BLaER1 treated with 17β-estradiol and CSF1 and Interleukin-3, amounts not matched to agents 10 nM and 100 nM (cell line): Measurements from ENCODE around the gene VIL1.
A peak's percentile ranks its signal among the peaks of the same experiment; 100 is the strongest.

Source experiments
- H3K27ac ChIP-seq, 11 experiments: shearing (Covaris generic); formaldehyde crosslinking; 2 replicates each; pipeline ENCODE4 v1.8.1; 2022
- H3K27me3 ChIP-seq, 11 experiments: shearing (Covaris generic); formaldehyde crosslinking; 2 replicates each; pipeline ENCODE4 v1.8.1; 2022
- H3K36me3 ChIP-seq, 11 experiments: shearing (Covaris generic); formaldehyde crosslinking; 2 replicates each; pipeline ENCODE4 v1.8.1; 2022
- H3K4me1 ChIP-seq, 10 experiments: shearing (Covaris generic); formaldehyde crosslinking; 2 replicates each; pipeline ENCODE4 v1.8.1; 2022
- H3K4me2 ChIP-seq, 11 experiments: shearing (Covaris generic); formaldehyde crosslinking; 2 replicates each; pipeline ENCODE4 v1.8.1; 2022
- H3K4me3 ChIP-seq, 10 experiments: shearing (Covaris generic); formaldehyde crosslinking; 2 replicates each; pipeline ENCODE4 v1.8.1; 2022
- H3K9ac ChIP-seq, 11 experiments: shearing (Covaris generic); formaldehyde crosslinking; 2 replicates each; pipeline ENCODE4 v1.8.1; 2022
- H3K9me3 ChIP-seq, 11 experiments: shearing (Covaris generic); formaldehyde crosslinking; replicated peaks in 1 of 11; 2 replicates each; pipeline ENCODE4 v1.8.1; 2022
- H4K20me1 ChIP-seq, 11 experiments: shearing (Covaris generic); formaldehyde crosslinking; 2 replicates each; pipeline ENCODE4 v1.8.1; 2022
- Cebpa-rat ChIP-seq, 11 experiments: shearing (Covaris generic); IDR thresholded peaks; 2 replicates each; pipeline ENCODE4 v1.8.1; 2022

The VIL1 gene

DNA sequence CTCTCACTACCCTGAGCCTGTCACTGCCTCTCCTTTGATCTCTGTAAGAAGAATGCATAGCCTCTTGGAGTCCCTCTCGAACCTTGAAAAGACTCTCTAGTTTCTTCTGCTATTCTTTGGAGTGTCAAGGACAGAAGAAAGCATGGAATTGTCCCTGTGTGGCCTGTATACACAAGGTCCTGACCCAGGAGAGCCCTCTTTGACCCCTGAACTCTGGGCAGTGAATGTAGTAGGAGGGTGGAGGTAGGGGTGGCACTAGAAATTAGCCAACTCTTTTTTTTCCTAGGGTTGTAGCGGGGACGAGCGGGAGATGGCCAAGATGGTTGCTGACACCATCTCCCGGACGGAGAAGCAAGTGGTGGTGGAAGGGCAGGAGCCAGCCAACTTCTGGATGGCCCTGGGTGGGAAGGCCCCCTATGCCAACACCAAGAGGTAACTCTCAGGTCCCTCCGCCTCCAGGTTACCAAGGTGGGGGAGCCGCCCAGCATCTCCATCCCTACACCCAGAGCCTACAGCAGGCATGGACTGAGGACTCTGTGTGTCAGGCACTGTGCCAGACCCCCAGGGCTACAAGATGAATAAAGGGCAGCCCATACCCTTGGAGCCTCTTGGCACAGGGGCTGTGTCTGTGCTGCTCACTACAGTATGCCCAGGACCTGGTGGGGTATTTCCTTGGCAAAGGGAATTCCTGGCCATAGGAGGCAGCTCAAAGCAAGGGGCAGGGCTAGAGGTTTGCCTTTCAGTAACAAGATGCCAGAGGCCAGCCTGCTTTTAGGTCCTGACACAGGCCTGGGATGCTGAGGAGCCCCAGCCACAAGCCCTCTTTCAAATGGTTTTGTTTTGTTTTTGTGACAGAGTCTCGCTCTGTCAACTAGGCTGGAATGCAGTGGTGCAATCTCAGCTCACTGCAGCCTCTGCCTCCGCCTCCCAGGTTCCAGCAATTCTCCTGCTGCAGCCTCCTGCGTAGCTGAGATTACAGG is 16.4 kb downstream of the VIL1 start:
- Histone ChIP-seq H3K9me3 (no peaks in the 10 kb centered on the region), H3K9ac (no peak overlapping the region), H3K4me2 (no peak overlapping the region), H3K27me3 (no peaks in the 10 kb centered on the region), H3K36me3 (no peaks in the 10 kb centered on the region), H4K20me1 (no peaks in the 10 kb centered on the region), H3K4me1 (peaks cover 7 to 22% (median 13%) of the 10 kb centered on the region in 10 experiments), H3K27ac (no peak overlapping the region), H3K4me3 (no peak overlapping the region)
- no peak for TF ChIP-seq Cebpa-rat (IDR thresholded peaks at IDR 0.05)

DNA sequence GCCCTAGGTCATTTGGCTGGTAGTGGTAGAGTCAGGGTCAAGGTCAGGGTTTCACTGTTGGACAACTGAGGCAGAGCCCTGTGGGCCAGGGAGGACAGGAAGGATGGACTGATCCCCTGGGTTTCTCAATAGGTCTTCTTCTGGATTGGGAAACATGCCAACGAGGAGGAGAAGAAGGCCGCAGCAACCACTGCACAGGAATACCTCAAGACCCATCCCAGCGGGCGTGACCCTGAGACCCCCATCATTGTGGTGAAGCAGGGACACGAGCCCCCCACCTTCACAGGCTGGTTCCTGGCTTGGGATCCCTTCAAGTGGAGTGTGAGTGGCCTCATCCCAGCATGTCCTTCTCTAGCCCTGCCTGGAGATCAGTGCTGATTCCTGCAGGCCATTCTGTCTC is 18.1 kb downstream of the VIL1 start:
- Histone ChIP-seq H3K27ac (no peak overlapping the region), H3K9me3 (no peaks in the 10 kb centered on the region), H3K9ac (no peak overlapping the region), H3K4me3 (no peak overlapping the region), H4K20me1 (no peaks in the 10 kb centered on the region), H3K4me1 (peaks cover 7 to 22% (median 13%) of the 10 kb centered on the region in 10 experiments), H3K36me3 (no peaks in the 10 kb centered on the region), H3K27me3 (no peaks in the 10 kb centered on the region), H3K4me2 (no peak overlapping the region)
- no peak for TF ChIP-seq Cebpa-rat (IDR thresholded peaks at IDR 0.05)

GRCh38 chr2:218437969-218438368 is 19.0 kb downstream of the VIL1 start:
- no peak for TF ChIP-seq Cebpa-rat (IDR thresholded peaks at IDR 0.05)
- Histone ChIP-seq H3K4me1 (peaks cover 7 to 22% (median 13%) of the 10 kb centered on the region in 10 experiments), H3K4me3 (no peak overlapping the region), H3K36me3 (no peaks in the 10 kb centered on the region), H3K9ac (no peak overlapping the region), H3K27me3 (no peaks in the 10 kb centered on the region), H3K9me3 (no peaks in the 10 kb centered on the region), H3K27ac (no peak overlapping the region), H3K4me2 (peak overlapping the region in 8 of 11 experiments; percentile 4 to 77 (median 50); a peak in 12 of 22 replicates), H4K20me1 (no peaks in the 10 kb centered on the region)

- Histone ChIP-seq H3K4me3 (no peak overlapping the region), H3K9ac (no peak overlapping the region), H3K27me3 (no peaks in the 10 kb centered on the region), H3K36me3 (no peaks in the 10 kb centered on the region), H4K20me1 (no peaks in the 10 kb centered on the region), H3K9me3 (no peaks in the 10 kb centered on the region), H3K27ac (no peak overlapping the region), H3K4me1 (peaks cover 7 to 22% (median 13%) of the 10 kb centered on the region in 10 experiments), H3K4me2 (peak overlapping the region; percentile 4 to 77 (median 49); a peak in 16 of 22 replicates)
- no peak for TF ChIP-seq Cebpa-rat (IDR thresholded peaks at IDR 0.05)
Measured at GRCh38 chr2:218438596-218438995, 19.7 kb downstream of the VIL1 start.

DNA sequence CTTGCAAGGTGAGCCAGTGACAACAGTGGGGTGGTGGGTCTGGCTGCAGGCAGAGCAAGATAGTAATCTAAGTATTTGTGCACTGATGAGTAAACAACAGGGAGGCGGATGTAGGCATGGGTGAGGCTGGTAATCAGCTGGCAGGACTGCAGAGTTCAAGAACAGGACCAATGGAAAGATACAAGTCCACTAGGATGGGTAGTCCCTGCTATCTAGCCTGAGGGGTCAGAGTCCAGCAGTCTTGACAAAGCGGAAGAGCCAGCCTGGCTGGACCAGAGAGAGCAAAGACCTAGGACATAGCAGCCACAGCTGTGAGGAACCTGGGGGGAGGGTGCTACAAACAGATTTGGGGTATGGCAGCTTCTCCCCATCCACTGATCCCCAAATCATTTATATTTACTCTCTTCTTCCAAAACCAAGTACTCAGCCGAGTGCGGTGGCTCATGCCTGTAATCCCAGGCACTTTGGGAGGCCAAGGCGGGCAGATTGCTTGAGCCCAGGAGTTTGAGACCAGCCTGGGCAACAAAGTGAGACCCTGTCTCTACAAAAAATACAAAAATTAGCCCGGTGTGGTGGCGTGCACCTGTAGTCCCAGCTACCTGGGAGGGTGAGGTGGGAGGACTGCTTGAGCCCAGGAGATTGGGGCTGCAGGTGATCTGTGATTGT is 25.9 kb downstream of the VIL1 start:
- no peak overlapping the region for H3K9ac ChIP-seq

GRCh38 chr2:218445602-218446001 is 26.7 kb downstream of the VIL1 start:
- no peak overlapping the region for H3K9ac ChIP-seq
- no peaks in the 10 kb centered on the region for H3K27me3 ChIP-seq
- TF ChIP-seq Cebpa-rat (IDR thresholded peaks at IDR 0.05) = no peak
- H3K4me3 ChIP-seq = no peak overlapping the region
- H3K4me1 ChIP-seq = peaks cover 0 to 12% (median 7%) of the 10 kb centered on the region in 10 experiments; a peak in 10 of 20 replicates
- H3K36me3 ChIP-seq = peaks cover 21 to 59% (median 42%) of the 10 kb centered on the region in 11 experiments
- no peak overlapping the region for H3K4me2 ChIP-seq
- no peaks in the 10 kb centered on the region for H3K9me3 ChIP-seq
- no peaks in the 10 kb centered on the region for H4K20me1 ChIP-seq
- H3K27ac ChIP-seq = no peak overlapping the region

More for the DNA sequence above, 25.9 kb downstream of the VIL1 start:
- Histone ChIP-seq H4K20me1 (no peaks in the 10 kb centered on the region), H3K4me2 (no peak overlapping the region), H3K9me3 (no peaks in the 10 kb centered on the region), H3K36me3 (peaks cover 15 to 52% (median 34%) of the 10 kb centered on the region in 11 experiments; a peak in 21 of 22 replicates), H3K4me3 (no peak overlapping the region), H3K4me1 (peaks cover 0 to 12% (median 7%) of the 10 kb centered on the region in 10 experiments; a peak in 10 of 20 replicates), H3K27me3 (no peaks in the 10 kb centered on the region), H3K27ac (no peak overlapping the region)
- TF ChIP-seq Cebpa-rat (IDR thresholded peaks at IDR 0.05) = no peak

GRCh38 chr2:218446547-218446946 is 27.6 kb downstream of the VIL1 start:
- TF ChIP-seq Cebpa-rat (IDR thresholded peaks at IDR 0.05) = no peak

GRCh38 chr2:218447072-218447471 is 28.1 kb downstream of the VIL1 start:
- Histone ChIP-seq H3K4me3 (no peak overlapping the region), H3K9me3 (no peaks in the 10 kb centered on the region), H3K4me1 (peaks cover 0 to 12% (median 7%) of the 10 kb centered on the region in 10 experiments; a peak in 10 of 20 replicates), H3K36me3 (peaks cover 23 to 66% (median 49%) of the 10 kb centered on the region in 11 experiments), H3K9ac (no peak overlapping the region), H3K27me3 (no peaks in the 10 kb centered on the region), H3K4me2 (no peak overlapping the region), H3K27ac (no peak overlapping the region), H4K20me1 (no peaks in the 10 kb centered on the region)
- no peak for TF ChIP-seq Cebpa-rat (IDR thresholded peaks at IDR 0.05)

More at GRCh38 chr2:218446547-218446946, 27.6 kb downstream of the VIL1 start:
- H3K4me2 ChIP-seq = no peak overlapping the region
- H3K9me3 ChIP-seq = no peaks in the 10 kb centered on the region
- peaks cover 0 to 12% (median 7%) of the 10 kb centered on the region in 10 experiments; a peak in 10 of 20 replicates for H3K4me1 ChIP-seq
- H3K9ac ChIP-seq = no peak overlapping the region
- no peaks in the 10 kb centered on the region for H4K20me1 ChIP-seq
- peaks cover 21 to 61% (median 49%) of the 10 kb centered on the region in 11 experiments for H3K36me3 ChIP-seq
- H3K4me3 ChIP-seq = no peak overlapping the region
- H3K27me3 ChIP-seq = no peaks in the 10 kb centered on the region
- H3K27ac ChIP-seq = no peak overlapping the region

- H3K27me3 ChIP-seq = no peaks in the 10 kb centered on the region
- no peak for TF ChIP-seq Cebpa-rat (IDR thresholded peaks at IDR 0.05)
- peaks cover 37 to 85% (median 60%) of the 10 kb centered on the region in 11 experiments for H3K36me3 ChIP-seq
- peak overlapping the region in 2 of 11 experiments; percentile 20 to 35; a peak in 2 of 22 replicates for H3K4me2 ChIP-seq
- H3K9me3 ChIP-seq = no peaks in the 10 kb centered on the region
- H4K20me1 ChIP-seq = no peaks in the 10 kb centered on the region
- H3K4me1 ChIP-seq = peaks cover 0 to 12% (median 7%) of the 10 kb centered on the region in 10 experiments; a peak in 10 of 20 replicates
- H3K4me3 ChIP-seq = no peak overlapping the region
- H3K9ac ChIP-seq = no peak overlapping the region
- no peak overlapping the region for H3K27ac ChIP-seq
Measured at GRCh38 chr2:218448934-218449333, 30.0 kb downstream of the VIL1 start.
